Ascending aorta (tissue), 2 donors: ENCODE data around the gene MYZAP. TPM values are rescaled to one million over a fixed set of nuclear protein-coding genes. Genes with fewer than 3 reads are reported as not detected.

Experiments used
- DNase-seq, 2 donors: peaks; one replicate each; pipeline ENCODE4 v3.0.0-alpha.2; 2019; ENCODE audit warnings: low spot score in 2 of 2
- H3K27ac ChIP-seq, 2 donors: fragments of 200-600 bp; sonication (generic); one replicate each; pipeline ENCODE4 v1.5.1; 2016 to 2017; ENCODE audit warnings: mild to moderate bottlenecking in 1 of 2
- H3K27me3 ChIP-seq: fragments of 200-600 bp; sonication (generic); one replicate; pipeline ENCODE4 v1.5.1; 2017
- H3K36me3 ChIP-seq, 2 donors: fragments of 200-600 bp; sonication (generic); one replicate each; pipeline ENCODE4 v1.5.1; 2016
- H3K4me1 ChIP-seq, 2 donors: fragments of 200-600 bp; sonication (generic); one replicate each; pipeline ENCODE4 v1.5.1; 2016 to 2017; ENCODE audit warnings: mild to moderate bottlenecking in 1 of 2
- H3K4me3 ChIP-seq, 2 donors: fragments of 200-600 bp; sonication (generic); one replicate each; pipeline ENCODE4 v1.5.1; 2016 to 2017; ENCODE audit warnings: mild to moderate bottlenecking in 1 of 2
- H3K9me3 ChIP-seq, 2 donors: fragments of 200-600 bp; sonication (generic); one replicate each; pipeline ENCODE4 v1.5.1; 2016
- intact Hi-C: fragments of 100-400 bp; cut with DNase I; formaldehyde crosslinking; loops from one replicate; pipeline ENCODE4 v1.15.1; 2023
- total RNA-seq: library from RNA; depleted of rRNA; stranded (reverse); fragments of >200 nt; gene quantifications from one replicate; pipeline ENCODE4 v1.1.0, GENCODE V29; 2016
- TF ChIP-seq, protein P1 (sequence below), 3 experiments: fragments of 200-600 bp in 2 of 3; fragments of 450-650 bp in 1 of 3; sonication (generic) in 2 of 3; IDR thresholded peaks; one replicate each; pipeline ENCODE4 v1.5.1; 2016 to 2019; ENCODE audit warnings: antibody characterized with exemption in 3 of 3, mild to moderate bottlenecking in 1 of 3, moderate library complexity in 1 of 3

MYZAP gene
- total RNA-seq, 1 donor from 2014 or later: 7.6 TPM

DNA sequence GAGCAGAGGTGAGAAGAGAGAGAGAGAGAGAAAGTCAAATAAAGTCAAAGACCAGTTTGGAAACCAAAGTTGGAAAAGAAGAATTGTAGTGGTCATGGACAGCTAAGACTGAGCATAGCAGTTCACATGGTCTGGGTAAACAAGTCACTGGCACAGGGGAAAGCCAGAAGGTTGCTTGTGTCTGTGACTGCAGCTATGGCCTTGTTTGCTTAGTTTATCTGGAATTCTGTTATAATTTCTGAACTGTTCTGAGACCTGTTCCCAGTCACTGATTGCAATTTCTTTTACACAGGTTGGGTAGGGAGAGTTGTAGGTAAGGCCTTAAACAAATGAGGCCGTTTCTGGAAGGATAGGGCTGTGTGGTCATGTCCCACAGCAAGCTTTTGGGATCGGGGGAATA is 43.4 kb upstream of the MYZAP start:
- H3K27me3 ChIP-seq: no peaks in the 10 kb centered on the region
- peaks cover 0 to 36% of the 10 kb centered on the region in 2 donors for H3K36me3 ChIP-seq
- intact Hi-C loops: no loop called here
- H3K9me3 ChIP-seq: no peaks in the 10 kb centered on the region
- H3K4me3 ChIP-seq: no peak overlapping the region
- no peak overlapping the region for H3K27ac ChIP-seq
- H3K4me1 ChIP-seq: peaks cover 0 to 5% of the 10 kb centered on the region in 2 donors
- DNase-seq: no peak
- TF ChIP-seq, protein P1, sequence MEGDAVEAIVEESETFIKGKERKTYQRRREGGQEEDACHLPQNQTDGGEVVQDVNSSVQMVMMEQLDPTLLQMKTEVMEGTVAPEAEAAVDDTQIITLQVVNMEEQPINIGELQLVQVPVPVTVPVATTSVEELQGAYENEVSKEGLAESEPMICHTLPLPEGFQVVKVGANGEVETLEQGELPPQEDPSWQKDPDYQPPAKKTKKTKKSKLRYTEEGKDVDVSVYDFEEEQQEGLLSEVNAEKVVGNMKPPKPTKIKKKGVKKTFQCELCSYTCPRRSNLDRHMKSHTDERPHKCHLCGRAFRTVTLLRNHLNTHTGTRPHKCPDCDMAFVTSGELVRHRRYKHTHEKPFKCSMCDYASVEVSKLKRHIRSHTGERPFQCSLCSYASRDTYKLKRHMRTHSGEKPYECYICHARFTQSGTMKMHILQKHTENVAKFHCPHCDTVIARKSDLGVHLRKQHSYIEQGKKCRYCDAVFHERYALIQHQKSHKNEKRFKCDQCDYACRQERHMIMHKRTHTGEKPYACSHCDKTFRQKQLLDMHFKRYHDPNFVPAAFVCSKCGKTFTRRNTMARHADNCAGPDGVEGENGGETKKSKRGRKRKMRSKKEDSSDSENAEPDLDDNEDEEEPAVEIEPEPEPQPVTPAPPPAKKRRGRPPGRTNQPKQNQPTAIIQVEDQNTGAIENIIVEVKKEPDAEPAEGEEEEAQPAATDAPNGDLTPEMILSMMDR (IDR thresholded peaks at IDR 0.05): no peak

DNA sequence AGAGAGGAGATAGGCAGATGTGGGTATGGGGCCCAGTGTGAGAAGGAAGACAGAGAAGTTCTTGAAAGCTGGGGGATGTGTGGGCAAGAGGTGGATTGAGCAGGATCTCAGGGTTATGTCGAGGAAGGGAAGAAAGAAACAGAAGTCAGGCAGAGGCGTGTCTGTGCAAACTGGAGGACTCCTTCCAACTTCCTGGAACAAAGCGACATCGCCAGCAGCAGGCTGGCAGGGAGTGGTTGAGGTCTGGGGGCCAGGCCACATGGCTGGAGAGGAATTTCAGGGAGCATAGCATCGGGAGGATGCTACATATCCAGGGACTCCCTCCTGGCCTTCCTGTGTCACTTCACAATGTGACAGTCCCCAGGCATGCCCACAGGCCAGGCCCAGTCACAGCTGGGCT is 42.9 kb upstream of the MYZAP start:
- Histone ChIP-seq H3K4me1 (peaks cover 0 to 5% of the 10 kb centered on the region in 2 donors), H3K4me3 (no peak overlapping the region), H3K36me3 (peaks cover 0 to 33% of the 10 kb centered on the region in 2 donors), H3K27me3 (no peaks in the 10 kb centered on the region), H3K9me3 (no peaks in the 10 kb centered on the region), H3K27ac (no peak overlapping the region)
- TF ChIP-seq, protein P1 (IDR thresholded peaks at IDR 0.05): no peak
- DNase-seq: no peak
- intact Hi-C loops: no loop called here

DNA sequence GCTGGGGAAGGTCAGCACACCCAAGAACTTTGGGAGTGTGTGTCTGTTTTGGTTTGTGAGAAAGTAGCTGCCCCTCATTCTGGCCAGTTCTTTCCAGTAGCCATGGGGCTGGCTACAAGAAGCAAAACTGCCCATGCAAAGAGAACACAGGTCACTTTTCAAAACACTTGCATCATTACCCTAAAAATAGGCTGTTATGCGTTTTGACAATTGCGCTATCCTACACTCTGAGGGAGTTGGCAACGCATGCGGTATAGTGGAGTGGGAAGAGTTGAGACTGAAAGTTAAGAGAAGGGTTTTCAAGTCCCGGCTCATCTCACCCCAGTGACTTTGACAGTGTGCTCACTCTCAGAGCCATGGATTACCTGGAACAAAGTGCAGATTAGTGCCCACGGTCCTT is 41.8 kb upstream of the MYZAP start:
- DNase-seq: no peak
- TF ChIP-seq, protein P1 (IDR thresholded peaks at IDR 0.05): no peak
- Histone ChIP-seq H3K9me3 (no peaks in the 10 kb centered on the region), H3K27me3 (no peaks in the 10 kb centered on the region), H3K4me1 (peaks cover 0 to 8% of the 10 kb centered on the region in 2 donors), H3K4me3 (no peak overlapping the region), H3K27ac (no peak overlapping the region), H3K36me3 (peaks cover 0 to 22% of the 10 kb centered on the region in 2 donors)
- intact Hi-C loops: no loop called here

DNA sequence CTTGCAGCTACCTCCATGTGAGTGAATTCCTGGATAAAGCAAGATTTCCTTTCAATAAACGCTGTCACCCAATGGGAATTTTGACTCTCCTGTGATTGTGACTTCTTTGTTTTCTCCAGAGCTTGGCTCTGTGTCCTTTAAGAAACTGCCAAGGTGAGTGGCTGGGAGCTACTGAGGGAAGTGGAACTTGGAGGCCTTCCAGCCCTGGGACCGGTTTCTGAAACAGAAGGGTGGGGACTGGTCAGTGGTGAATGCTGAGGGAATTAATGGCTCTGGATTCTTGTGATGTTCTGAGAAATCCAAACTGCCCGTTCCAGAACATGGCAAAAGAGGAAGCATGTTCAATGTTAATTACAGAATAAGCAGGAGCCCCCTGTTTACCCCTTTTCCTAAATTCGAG is 41.1 kb upstream of the MYZAP start:
- TF ChIP-seq, protein P1 (IDR thresholded peaks at IDR 0.05): no peak
- intact Hi-C loops: no loop called here
- DNase-seq: no peak
- Histone ChIP-seq H3K4me1 (peaks cover 0 to 8% of the 10 kb centered on the region in 2 donors), H3K36me3 (peaks cover 0 to 15% of the 10 kb centered on the region in 2 donors), H3K4me3 (no peak overlapping the region), H3K27ac (peak overlapping the region in 1 of 2 donors; percentile 54), H3K27me3 (no peaks in the 10 kb centered on the region), H3K9me3 (no peaks in the 10 kb centered on the region)

DNA sequence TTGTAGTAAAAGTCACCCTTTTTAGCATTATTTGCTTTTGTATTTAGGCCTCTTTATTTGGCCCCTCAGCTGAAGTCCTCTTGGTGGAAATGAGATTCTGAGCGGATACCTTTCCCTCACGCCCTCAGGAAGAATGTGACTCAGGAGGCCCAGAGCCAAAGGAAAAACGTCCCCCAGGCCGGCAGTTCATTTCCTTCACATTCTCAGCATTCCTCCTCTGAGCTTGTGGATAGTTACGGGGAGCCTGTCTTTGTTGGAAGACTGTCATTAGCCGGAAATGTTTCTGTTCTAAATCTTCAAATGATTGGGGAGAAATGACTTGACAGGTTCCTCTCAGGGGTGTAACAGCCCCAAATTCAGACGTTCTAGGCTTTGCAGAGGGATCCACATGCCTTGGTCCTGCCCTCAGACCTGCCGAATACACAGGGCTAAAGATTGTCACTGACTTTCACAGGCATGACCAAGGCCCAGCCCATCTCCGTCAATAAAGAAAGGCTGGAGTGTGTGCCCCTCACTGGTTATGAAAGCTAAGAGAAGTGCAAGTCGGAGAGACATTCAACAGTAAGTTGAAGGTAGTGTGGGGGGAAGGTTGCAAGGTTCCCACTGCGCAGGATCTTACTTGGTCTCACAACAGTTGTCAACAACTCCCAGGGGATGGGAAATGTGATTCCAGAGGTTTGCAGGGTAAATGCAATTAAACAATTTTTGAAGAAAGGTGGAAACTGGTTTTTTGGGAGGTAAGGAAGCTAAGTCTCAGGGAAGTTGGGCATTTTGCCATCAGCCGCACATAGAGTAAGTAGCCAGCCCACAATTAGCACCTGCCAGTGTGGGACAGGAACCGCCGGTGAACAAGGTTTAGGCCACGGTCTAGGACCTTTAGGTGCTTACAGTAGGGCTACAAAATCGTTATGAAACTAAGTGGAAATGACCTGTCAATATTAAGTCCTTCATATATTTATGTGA is 39.7 kb upstream of the MYZAP start:
- no peak overlapping the region for H3K4me3 ChIP-seq
- H3K27ac ChIP-seq: peak overlapping the region in 1 of 2 donors; percentile 36
- intact Hi-C loops: no loop called here
- no peak for DNase-seq
- no peaks in the 10 kb centered on the region for H3K9me3 ChIP-seq
- no peaks in the 10 kb centered on the region for H3K27me3 ChIP-seq
- TF ChIP-seq, protein P1 (IDR thresholded peaks at IDR 0.05): no peak
- H3K36me3 ChIP-seq: peaks cover 0 to 6% of the 10 kb centered on the region in 2 donors
- H3K4me1 ChIP-seq: peaks cover 0 to 8% of the 10 kb centered on the region in 2 donors
